ENCODE measurements around the gene COPG1.

Gene COPG1

GRCh38 chr3:129278966-129279906, 29.8 kb downstream of the COPG1 start:
- peak; percentile 14 for DNase-seq

GRCh38 chr3:129280183-129280582, 30.8 kb downstream of the COPG1 start:
- DNase-seq: no peak

- no peak for DNase-seq
Observed at GRCh38 chr3:129281726-129282125, 32.3 kb downstream of the COPG1 start.

DNA sequence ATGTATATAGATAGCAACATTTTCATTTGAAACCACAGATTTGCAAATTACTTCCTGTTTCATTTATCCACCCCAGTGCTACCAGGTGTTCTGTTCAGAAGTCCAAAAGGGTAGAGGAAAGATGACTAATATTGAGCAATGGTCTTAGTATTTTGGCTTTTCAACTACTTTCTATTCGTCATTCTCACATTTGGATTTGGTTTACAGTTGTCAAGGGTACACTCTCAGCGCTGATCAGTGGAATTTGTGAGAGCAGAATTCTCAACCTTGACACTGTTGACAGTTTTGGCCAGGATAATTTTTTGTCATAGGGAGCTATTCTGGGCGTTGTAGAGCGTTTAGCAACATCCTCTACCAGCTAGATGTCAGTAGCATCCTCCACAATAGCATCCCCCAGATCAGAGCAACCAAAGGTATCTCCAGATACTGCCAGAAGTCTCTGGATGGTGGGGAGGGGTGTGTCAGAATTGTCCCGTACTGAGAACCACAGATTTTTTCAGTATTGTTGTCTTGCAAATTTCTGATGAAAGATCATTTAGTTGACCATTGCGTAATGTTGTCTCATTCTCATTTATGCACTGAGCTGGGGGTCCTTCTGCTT, 33.4 kb downstream of the COPG1 start:
- no peak for DNase-seq

- DNase-seq: no peak
Observed at GRCh38 chr3:129286081-129286480, 36.7 kb downstream of the COPG1 start.

DNA sequence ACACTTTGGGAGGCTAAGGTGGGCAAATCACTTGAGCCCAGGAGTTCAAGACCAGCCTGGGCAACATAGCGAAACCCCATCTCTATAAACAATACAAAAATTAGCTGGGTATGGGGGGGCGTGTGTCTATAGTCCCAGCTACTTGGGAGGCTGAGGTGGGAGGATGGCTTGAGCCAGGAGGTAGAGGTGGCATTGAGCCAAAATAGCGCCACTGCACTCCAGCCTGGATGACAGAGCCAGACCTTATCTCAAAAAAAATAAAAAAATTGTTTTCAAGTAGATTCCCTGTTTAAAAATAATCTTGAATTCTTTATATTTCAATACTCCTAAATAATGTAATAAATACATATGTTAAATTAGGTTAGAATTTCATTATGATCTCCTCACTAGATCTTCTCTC, 39.0 kb downstream of the COPG1 start:
- DNase-seq: no peak

DNA sequence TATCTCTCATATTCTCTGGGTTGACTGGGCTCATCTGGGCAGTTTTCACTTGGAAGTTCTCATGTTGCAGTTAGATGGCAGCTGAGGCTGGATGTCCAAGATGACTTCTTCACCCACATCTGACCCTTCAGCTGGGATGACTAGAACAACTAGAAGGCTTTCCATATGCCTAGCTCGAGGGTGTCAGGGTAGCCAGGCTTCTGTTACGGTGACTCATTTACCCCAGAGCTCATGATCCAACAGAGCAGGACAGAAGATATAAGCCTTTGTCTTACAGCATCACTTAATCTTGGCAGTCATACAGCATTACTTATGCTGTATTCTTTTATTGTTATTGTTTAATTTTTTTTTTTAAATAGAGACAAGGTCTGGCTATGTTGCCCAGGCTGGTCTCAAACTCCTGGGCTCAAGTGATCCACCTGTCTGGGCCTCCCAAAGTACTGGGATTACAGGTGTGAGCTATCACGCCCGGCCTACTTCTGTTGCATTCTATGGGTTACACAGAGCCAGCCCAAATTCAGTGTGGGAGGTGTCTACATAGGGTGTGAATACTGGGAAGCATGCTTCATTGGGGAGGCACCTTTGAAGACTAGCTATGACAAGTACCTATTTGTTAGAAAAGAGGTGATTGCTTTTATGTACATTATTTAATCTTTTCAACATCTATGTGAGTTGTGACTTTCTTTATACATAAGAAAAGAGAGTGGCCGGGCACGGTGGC, 40.0 kb downstream of the COPG1 start:
- DNase-seq: no peak

- DNase-seq: no peak
Observed at GRCh38 chr3:129291236-129291886, 42.0 kb downstream of the COPG1 start.

DNA sequence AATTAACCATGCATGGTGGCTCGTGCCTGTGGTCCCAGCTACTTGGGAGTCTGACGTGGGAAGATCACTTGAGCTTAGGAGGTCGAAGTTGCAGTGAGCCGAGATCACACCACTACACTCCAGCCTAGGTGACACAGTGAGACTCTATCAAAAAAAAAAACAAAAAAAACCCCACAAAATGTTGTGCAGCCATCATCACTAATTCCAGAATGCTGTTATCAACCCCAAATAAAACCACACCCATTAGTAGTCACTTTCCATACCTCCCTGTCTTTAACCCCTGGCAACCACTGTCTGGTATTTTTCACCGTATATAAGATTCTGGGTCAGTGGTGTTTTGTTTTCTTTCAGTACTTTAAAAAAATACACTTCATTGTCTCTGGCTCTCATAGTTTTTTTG, 45.9 kb downstream of the COPG1 start:
- no peak for DNase-seq

DNA sequence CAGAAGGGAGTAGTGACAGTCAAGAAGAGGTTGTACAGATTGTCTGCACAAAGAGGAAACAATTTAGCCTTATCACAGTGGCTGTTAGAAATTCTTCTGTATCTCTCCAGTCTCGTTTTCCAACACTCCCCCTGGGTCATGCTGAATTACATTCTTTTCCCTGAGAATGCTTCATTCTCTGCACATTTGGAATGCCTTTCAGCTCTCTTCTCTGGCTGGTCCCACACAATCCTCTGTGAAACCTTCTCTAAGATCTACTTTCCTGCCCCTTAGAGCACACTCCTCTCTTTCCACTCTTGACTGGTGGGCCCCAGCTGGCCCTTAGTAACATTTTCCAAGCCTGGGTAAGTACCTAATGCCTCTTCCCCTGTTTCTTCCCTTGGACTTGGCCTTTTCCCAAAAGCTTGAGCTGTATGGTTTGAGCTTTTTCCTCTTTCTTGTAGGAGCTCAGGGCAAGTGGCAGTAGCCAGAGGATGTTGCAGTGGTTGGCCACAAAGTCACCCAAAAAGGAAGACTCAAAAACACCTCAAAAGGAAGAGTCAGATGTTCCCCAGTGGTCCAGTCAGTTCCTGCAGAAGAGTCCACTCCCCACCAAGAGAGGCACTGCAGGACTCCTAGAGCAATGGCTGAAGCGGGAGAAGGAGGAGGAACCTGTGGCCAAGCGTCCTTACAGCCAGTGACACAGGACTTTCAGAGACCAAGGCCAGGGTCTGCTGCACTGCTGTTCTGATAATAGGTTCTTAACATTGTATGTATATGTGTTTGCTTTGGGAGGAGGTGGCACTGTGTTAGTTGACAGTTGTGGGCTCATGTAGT, 54.9 kb downstream of the COPG1 start:
- DNase-seq: no peak

DNA sequence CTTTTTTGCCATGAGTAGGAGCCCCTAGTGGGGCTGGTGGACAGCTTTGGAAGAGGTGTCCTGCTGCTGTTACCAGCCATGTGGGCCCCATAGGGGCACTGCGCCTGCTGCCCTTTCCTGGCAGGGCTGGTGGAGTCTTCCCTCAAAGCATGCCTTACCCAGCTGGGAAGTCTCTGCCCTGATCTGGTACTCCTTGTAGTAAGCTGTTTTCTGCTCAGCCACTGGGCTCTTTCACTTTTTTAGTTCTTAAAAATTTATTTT, 55.5 kb downstream of the COPG1 start:
- DNase-seq: no peak

DNA sequence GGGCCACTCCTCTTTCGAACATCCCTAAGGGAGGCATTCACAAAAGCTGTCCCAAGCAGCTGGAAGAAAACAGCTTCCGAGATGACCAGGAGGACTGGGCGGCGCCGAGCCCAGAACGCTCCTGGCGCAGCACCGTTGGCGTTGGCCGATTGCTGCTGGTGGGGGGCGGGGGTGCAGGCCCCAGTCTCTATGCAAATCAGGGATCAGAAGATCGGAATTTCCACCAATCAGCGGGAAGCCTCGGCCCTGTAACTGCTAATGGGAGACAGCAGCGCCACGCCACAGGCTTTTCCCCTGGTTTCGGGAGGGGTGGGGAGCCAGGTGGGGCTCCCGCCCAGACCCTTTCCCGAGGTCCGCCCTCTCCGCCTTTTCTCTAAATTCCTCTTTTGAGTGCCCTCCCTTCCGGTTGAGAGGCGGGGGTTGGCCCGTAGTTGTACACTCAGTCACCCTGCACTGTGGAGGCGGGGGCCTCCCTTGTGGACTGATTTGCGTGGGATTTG, 56.2 kb downstream of the COPG1 start:
- DNase-seq: peak; percentile 99

- no peak for DNase-seq
Observed at GRCh38 chr3:129308636-129309035, 59.2 kb downstream of the COPG1 start.

- DNase-seq: no peak
Observed at GRCh38 chr3:129310111-129311011, 61.0 kb downstream of the COPG1 start.

GRCh38 chr3:129311054-129311902, 61.9 kb downstream of the COPG1 start:
- no peak for DNase-seq

- no peak for DNase-seq
Observed at GRCh38 chr3:129312021-129312639, 62.7 kb downstream of the COPG1 start.

DNA sequence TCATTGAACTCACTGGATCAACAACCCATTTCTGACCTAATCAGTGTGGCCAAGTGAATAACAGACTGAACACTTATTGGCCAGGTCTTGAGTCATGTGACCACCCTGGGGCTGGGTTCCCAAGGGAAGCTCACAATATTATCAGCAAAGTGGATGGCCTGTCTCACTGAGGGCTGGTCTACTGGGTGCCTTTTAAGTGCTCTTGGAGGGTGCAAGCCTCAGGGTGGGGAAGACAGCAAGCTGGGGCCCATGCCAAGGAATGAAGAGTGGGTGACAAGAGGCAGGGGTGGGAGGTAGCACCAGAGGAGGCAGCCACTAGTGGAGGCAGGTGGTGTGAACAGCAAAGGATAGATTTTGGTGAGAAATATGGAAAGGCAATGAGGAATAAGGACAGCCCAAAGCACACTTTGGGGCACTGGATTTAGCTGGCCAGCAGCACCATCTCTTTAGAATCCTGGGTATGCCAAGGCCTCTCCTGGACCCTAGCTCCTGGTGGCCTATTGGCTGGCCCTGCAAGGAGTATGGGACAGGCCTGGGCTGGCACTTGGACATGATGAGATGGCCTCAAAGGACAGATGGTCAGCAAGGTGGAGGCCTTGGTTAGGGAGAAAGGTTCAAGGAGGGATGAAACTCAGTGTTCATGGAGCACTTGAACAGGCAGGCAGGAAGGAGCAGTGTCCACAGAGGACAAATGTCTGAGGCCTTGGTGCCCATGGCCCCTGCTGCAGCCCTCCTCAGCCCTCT, 63.4 kb downstream of the COPG1 start:
- DNase-seq: peak; percentile 29

DNA sequence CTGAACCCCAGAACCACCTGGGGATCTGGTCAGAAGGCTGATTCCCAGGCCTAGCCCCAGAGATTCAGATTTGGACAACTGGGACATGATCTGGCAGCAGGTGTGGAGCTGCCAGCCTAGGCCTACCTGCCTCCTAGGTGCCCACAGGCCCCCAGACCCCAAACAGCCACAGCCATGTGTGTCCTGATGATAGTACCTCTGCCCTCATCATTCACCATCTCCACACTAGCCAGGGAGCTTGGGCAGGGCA, 63.9 kb downstream of the COPG1 start:
- no peak for DNase-seq

DNA sequence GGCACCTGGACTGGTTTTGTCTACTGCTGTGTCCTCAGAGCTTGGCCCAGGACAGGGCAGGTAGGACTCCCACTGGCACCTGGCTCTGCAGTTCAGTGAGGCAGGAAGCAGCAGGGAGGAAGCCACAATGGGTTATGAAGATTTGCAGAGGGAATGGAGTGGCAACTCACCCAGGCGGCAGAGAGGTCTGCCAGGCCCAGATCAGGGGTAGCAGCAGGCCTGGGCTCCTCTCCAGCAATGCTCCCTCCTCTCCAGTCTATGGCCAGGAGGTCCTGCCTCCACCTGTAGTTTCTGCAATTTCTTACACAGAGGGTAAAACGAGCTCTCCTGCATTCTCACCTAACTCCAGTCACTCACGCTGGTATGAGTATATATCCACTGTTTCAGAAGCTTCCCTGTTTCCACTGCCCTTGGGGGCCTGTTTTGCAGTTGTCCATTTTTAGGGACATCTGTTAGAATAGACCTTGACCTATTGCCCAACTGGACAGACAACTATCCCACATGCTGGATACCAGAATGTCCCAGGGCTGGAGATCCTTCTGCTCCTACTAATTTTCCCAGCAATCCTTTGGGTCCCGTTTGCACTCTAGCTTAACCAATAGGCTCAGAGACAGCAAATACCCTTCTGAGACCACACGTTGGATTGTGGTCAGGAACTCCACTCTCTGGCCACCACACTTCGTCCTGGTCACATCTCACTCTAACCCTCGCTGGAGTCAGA, 64.4 kb downstream of the COPG1 start:
- no peak for DNase-seq

Measured in NCI-H1436 (cell line).